ENCODE measurements around the gene CAPZA3.

GRCh38 chr12:18703911-18704310 is 34.0 kb upstream of the CAPZA3 start:
- no peak for TF ChIP-seq POLR2A (IDR thresholded peaks at IDR 0.05)
- no peak for TF ChIP-seq CTCF (IDR thresholded peaks at IDR 0.05)
